ENCODE results near the gene TCIRG1. TPM values are rescaled to one million over a fixed set of nuclear protein-coding genes. Genes with fewer than 3 reads are reported as not detected.

The TCIRG1 gene
- total and polyA plus RNA-seq, 2 of the 13 experiments (the other 11 are each of a cell fraction or from before 2014, with no cell fraction given): 48.0 to 69.6 TPM

- WGBS (ENCODE audit: low lambda C conversion rate): over 99% methylated on average over 7 of the region's 7 CpGs
- Histone ChIP-seq H2AFZ (ENCODE audit: low read length) (no peak overlapping the region), H3K4me2 (ENCODE audit: low read depth, low read length) (no peak overlapping the region), H3K9ac (ENCODE audit: insufficient read depth, low read depth, low read length) (no peak overlapping the region), H3K27ac (ENCODE audit: extremely low read length, insufficient read depth, low read length) (no peak overlapping the region), H3K27me3 (ENCODE audit: control insufficient read depth in 1 of 2, insufficient read depth in 2 of 2, low read length in 2 of 2) (no peaks in the 10 kb centered on the region), H3K79me2 (ENCODE audit: insufficient read depth, low read length) (no peaks in the 10 kb centered on the region), H4K20me1 (ENCODE audit: insufficient read depth, low read length) (no peaks in the 10 kb centered on the region), H3K9me3 (ENCODE audit: low read length) (no peaks in the 10 kb centered on the region), H3K36me3 (replicated peaks in 1 of 2; ENCODE audit: control insufficient read depth in 1 of 2, insufficient read depth in 2 of 2, low read length in 2 of 2) (peaks cover 41 to 74% of the 10 kb centered on the region in 2 experiments), H3K4me3 (replicated peaks in 1 of 3; ENCODE audit: insufficient read depth in 1 of 3, low read depth in 2 of 3, low read length in 3 of 3) (no peak overlapping the region), H3K4me1 (ENCODE audit: insufficient read depth, low read length) (no peaks in the 10 kb centered on the region)
- BruUV-seq (replicated peaks): no TSS peak
- in situ Hi-C loops (cut with HindIII; ENCODE audit: extremely low pct_ligation_motif_present, low pct_unique_long_range_greater_than_20kb) (no loop called here), intact Hi-C loops (cut with micrococcal nuclease; ENCODE audit: unreplicated experiment) (no loop called here)
- FAIRE-seq (no peak), ATAC-seq (no peak), DNase-seq (ENCODE audit: low spot score) (no peak)
- no peak for TF ChIP-seq ZNF619 (CRISPR knock-in tag; IDR thresholded peaks at IDR 0.05)
- TF ChIP-seq NBN (conservative IDR thresholded peaks at IDR 0.05): no peak
- TF ChIP-seq GTF2F1 (IDR thresholded peaks at IDR 0.05; ENCODE audit: low read length): no peak
- no peak for TF ChIP-seq ATF7-NPFF (CRISPR knock-in tag; IDR thresholded peaks at IDR 0.05; ENCODE audit: low read depth)
- no peak for TF ChIP-seq RFXAP (CRISPR knock-in tag; IDR thresholded peaks at IDR 0.05; ENCODE audit: borderline replicate concordance)
- no peak for TF ChIP-seq FLYWCH1 (CRISPR knock-in tag; IDR thresholded peaks at IDR 0.05)
- no peak for TF ChIP-seq ZNF503 (CRISPR knock-in tag; IDR thresholded peaks at IDR 0.05)
- CTCF ChIA-PET (ENCODE audit: low intra/inter-chr PET ratio, low total read pairs): no interaction called here
- POLR2A ChIA-PET: interaction anchor here (0.7 to 1.1 kb wide), 2 partner anchors 9 to 37 kb away, joined by 3 read pairs; no protein-coding TSS in a partner anchor
Observed at GRCh38 chr11:68061508-68061907, 22.7 kb downstream of the TCIRG1 start.

- H3K36me3 ChIP-seq (replicated peaks in 1 of 2; ENCODE audit: control insufficient read depth in 1 of 2, insufficient read depth in 2 of 2, low read length in 2 of 2): peaks cover 63 to 92% of the 10 kb centered on the region in 2 experiments
- CTCF ChIA-PET (ENCODE audit: low intra/inter-chr PET ratio, low total read pairs): no interaction called here
Observed at GRCh38 chr11:68064926-68065325, 26.1 kb downstream of the TCIRG1 start.

More at GRCh38 chr11:68064926-68065325, 26.1 kb downstream of the TCIRG1 start:
- in situ Hi-C loops (cut with HindIII; ENCODE audit: extremely low pct_ligation_motif_present, low pct_unique_long_range_greater_than_20kb): no loop called here
- Histone ChIP-seq H3K4me2 (ENCODE audit: low read depth, low read length) (no peak overlapping the region), H3K79me2 (ENCODE audit: insufficient read depth, low read length) (no peaks in the 10 kb centered on the region), H3K4me1 (ENCODE audit: insufficient read depth, low read length) (no peaks in the 10 kb centered on the region), H3K9ac (ENCODE audit: insufficient read depth, low read depth, low read length) (no peak overlapping the region), H2AFZ (ENCODE audit: low read length) (no peak overlapping the region), H3K27ac (ENCODE audit: extremely low read length, insufficient read depth, low read length) (no peak overlapping the region), H3K4me3 (replicated peaks in 1 of 3; ENCODE audit: insufficient read depth in 1 of 3, low read depth in 2 of 3, low read length in 3 of 3) (no peak overlapping the region), H3K9me3 (ENCODE audit: low read length) (no peaks in the 10 kb centered on the region), H3K27me3 (ENCODE audit: control insufficient read depth in 1 of 2, insufficient read depth in 2 of 2, low read length in 2 of 2) (no peaks in the 10 kb centered on the region), H4K20me1 (ENCODE audit: insufficient read depth, low read length) (no peaks in the 10 kb centered on the region)
- intact Hi-C loops (cut with micrococcal nuclease; ENCODE audit: unreplicated experiment): no loop called here
- WGBS (ENCODE audit: low lambda C conversion rate): 100% methylated on average over 2 of the region's 2 CpGs
- DNase-seq (ENCODE audit: low spot score): no peak
- FAIRE-seq: no peak
- no peak for TF ChIP-seq ZNF740 (CRISPR knock-in tag; IDR thresholded peaks at IDR 0.05)
- TF ChIP-seq RBM22 (optimal IDR thresholded peaks at IDR 0.05; ENCODE audit: low read length): peak; percentile 40
- no peak for TF ChIP-seq RORA (CRISPR knock-in tag; IDR thresholded peaks at IDR 0.05)
- TF ChIP-seq ZNF777 (CRISPR knock-in tag; IDR thresholded peaks at IDR 0.05): no peak
- BruUV-seq (replicated peaks): no TSS peak
- ATAC-seq: no peak
- POLR2A ChIA-PET: no interaction called here

All from HepG2 (cell line).